K562 (cell line): Measurements from ENCODE around the gene SEMA3C.

Experiments
- EZH2 ChIP-seq: IDR thresholded peaks from 2 replicates; pipeline ENCODE4 v1.6.1; 2012; ENCODE audit warnings: low read depth, mild to moderate bottlenecking, inconsistent platforms, low read length, borderline replicate concordance
- JUN ChIP-seq, 2 experiments: sonication (generic) in 1 of 2; formaldehyde crosslinking in 1 of 2; IDR thresholded peaks; 2 replicates each; pipeline versions ENCODE4 v1.6.1 to v1.8.0; 2012 to 2022; ENCODE audit warnings: borderline replicate concordance in 2 of 2, mild to moderate bottlenecking in 2 of 2, improper control_type of control experiment in 1 of 2, low read depth in 1 of 2, low read length in 1 of 2, missing genetic modification reagents in 1 of 2
- MGA ChIP-seq: fragments of 450-650 bp; IDR thresholded peaks from 2 replicates; pipeline ENCODE4 v1.6.1; 2016; ENCODE audit warnings: mild to moderate bottlenecking, moderate library complexity
- PCBP2 ChIP-seq: fragments of 200-400 bp; formaldehyde crosslinking; IDR thresholded peaks from 2 replicates; pipeline ENCODE4 v1.6.1; 2018; ENCODE audit warnings: low read length, low read depth, mild to moderate bottlenecking, moderate library complexity; ENCODE audit not compliant: poor library complexity, severe bottlenecking
- RAD21 ChIP-seq, 2 experiments: fragments of 250-450 bp in 1 of 2; fragments of 450-650 bp in 1 of 2; sonication (Bioruptor Pico) in 1 of 2; formaldehyde crosslinking in 1 of 2; IDR thresholded peaks in 1 of 2; conservative IDR thresholded peaks in 1 of 2; 2 replicates each; pipeline versions ENCODE4 v1.4.0 to v1.8.0; 2020 to 2022; ENCODE audit warnings: mild to moderate bottlenecking in 2 of 2, moderate library complexity in 1 of 2
- TF ChIP-seq, protein P1 (sequence below), 2 experiments: fragments of 450-650 bp; IDR thresholded peaks; 2 replicates each; pipeline ENCODE4 v1.6.1; 2016; ENCODE audit warnings: mild to moderate bottlenecking in 2 of 2, borderline replicate concordance in 1 of 2, low read depth in 1 of 2, moderate library complexity in 1 of 2

DNA sequence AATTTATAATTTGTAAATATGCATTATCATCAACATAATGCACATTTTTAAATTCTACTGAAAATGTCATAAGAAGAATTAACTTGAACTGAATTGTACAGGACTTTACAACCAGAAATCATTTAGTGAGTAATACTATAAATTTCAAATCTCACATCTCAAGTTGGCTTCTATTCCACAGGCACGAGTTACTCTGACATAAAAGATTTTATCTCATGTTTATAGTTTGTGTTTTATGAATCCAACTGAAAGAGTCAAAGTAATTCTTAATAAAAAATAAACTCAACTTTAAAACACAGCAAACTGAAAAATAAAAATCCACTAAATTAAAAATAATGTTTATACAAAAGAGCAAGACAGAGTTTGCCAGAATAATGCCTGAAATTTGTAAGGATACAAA is 151.2 kb downstream of the SEMA3C start:
- TF ChIP-seq PCBP2 (no peak), MGA (no peak), EZH2 (no peak), RAD21 (CRISPR knock-in tag; conservative IDR thresholded peaks at IDR 0.05 in 1 of 2, IDR thresholded peaks at IDR 0.05 in 1 of 2) (no peak), JUN (IDR thresholded peaks at IDR 0.05; ENCODE audit: borderline replicate concordance, low read depth, low read length) (no peak), JUN (CRISPR knock-in tag; IDR thresholded peaks at IDR 0.05; ENCODE audit: borderline replicate concordance) (no peak)
- TF ChIP-seq, protein P1, sequence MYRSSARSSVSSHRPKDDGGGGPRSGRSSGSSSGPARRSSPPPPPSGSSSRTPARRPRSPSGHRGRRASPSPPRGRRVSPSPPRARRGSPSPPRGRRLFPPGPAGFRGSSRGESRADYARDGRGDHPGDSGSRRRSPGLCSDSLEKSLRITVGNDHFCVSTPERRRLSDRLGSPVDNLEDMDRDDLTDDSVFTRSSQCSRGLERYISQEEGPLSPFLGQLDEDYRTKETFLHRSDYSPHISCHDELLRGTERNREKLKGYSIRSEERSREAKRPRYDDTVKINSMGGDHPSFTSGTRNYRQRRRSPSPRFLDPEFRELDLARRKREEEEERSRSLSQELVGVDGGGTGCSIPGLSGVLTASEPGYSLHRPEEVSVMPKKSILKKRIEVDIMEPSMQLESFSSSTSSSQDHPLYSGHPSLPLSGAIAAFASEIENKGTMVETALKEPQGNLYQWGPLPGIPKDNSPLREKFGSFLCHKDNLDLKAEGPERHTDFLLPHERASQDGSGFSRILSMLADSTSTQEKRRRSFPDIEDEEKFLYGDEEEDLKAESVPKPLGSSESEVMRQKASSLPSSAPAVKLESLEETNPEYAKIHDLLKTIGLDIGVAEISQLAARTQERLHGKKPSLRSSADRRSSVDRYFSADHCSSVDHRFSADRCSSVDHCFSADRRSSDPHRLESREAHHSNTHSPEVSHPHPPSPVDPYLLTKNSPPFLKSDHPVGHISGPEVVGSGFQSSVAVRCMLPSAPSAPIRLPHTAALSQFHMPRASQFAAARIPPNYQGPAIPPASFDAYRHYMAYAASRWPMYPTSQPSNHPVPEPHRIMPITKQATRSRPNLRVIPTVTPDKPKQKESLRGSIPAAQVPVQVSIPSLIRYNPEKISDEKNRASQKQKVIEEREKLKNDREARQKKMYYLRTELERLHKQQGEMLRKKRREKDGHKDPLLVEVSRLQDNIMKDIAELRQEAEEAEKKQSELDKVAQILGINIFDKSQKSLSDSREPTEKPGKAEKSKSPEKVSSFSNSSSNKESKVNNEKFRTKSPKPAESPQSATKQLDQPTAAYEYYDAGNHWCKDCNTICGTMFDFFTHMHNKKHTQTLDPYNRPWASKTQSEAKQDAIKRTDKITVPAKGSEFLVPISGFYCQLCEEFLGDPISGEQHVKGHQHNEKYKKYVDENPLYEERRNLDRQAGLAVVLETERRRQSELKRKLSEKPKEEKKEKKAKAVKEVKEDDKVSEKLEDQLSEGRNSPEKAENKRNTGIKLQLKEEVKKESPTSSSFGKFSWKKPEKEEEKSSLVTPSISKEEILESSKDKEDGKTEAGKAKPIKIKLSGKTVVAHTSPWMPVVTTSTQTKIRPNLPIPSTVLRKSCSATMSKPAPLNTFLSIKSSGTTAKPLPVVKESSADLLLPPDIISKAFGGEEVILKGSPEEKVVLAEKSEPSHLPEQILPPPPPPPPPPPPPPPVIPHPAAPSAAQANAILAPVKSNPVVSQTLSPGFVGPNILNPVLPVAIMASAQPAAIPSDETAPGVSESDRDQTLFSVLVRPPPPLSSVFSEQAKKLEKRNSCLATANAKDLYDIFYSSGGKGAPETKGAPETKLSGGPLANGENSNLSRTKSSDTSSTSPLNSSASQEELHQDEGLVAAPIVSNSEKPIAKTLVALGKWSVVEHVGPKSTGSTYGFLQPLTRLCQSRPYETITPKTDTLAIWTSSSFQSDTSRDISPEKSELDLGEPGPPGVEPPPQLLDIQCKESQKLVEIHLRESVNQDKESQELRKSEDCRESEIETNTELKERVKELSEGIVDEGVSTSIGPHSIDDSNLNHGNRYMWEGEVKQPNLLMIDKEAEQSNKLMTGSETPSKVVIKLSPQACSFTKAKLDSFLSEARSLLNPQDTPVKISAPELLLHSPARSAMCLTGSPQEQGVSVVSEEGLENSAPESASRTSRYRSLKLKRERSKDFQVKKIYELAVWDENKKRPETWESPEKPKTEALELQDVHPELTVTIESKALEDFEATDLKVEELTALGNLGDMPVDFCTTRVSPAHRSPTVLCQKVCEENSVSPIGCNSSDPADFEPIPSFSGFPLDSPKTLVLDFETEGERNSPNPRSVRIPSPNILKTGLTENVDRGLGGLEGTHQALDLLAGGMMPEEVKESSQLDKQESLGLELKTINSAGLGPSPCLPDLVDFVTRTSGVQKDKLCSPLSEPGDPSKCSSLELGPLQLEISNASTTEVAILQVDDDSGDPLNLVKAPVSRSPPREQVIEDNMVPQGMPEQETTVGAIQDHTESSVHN (IDR thresholded peaks at IDR 0.05; ENCODE audit: borderline replicate concordance in 1 of 2, low read depth in 1 of 2), result no peak
